ENCODE results near the gene PGBD2.
A peak's percentile ranks its signal among the peaks of the same experiment; 100 is the strongest.
"Not testable (repeated sequence)": the region's sequence is repeated elsewhere in the genome, so short reads cannot be mapped to it uniquely, and the experiment has no call there.

The PGBD2 gene

DNA sequence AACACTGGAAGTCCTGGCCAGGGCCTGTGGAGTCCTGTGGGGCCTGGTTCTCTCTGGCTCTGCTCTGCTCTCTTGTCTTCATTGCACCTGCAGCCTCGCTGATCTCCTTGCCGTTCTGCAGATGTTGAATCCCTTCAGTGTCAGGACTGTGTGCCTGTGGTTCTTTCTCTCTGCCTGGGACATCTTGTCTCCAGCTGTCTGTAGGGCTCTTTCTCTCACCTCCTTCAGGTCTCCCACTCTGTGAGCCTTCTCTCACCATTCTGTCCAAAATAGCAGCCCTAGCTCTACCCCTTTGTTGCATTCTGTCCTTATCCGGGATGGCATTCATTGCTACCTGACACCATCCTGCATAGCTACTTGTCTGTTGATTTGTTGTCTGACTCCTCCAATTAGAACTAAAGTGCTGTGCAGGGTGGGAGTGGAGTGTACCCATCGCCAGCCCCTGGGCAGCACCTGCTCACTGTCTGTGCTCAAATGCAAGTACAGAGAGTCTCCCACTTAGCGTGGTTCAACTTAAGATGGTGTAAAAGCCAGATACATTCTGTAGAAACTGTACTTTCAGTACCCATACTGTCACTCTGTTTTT is 8.9 kb downstream of the PGBD2 start:
- DNase-seq (ENCODE audit: low read depth, low spot score) = no peak
- TF ChIP-seq, protein P1, sequence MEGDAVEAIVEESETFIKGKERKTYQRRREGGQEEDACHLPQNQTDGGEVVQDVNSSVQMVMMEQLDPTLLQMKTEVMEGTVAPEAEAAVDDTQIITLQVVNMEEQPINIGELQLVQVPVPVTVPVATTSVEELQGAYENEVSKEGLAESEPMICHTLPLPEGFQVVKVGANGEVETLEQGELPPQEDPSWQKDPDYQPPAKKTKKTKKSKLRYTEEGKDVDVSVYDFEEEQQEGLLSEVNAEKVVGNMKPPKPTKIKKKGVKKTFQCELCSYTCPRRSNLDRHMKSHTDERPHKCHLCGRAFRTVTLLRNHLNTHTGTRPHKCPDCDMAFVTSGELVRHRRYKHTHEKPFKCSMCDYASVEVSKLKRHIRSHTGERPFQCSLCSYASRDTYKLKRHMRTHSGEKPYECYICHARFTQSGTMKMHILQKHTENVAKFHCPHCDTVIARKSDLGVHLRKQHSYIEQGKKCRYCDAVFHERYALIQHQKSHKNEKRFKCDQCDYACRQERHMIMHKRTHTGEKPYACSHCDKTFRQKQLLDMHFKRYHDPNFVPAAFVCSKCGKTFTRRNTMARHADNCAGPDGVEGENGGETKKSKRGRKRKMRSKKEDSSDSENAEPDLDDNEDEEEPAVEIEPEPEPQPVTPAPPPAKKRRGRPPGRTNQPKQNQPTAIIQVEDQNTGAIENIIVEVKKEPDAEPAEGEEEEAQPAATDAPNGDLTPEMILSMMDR (IDR thresholded peaks at IDR 0.05; ENCODE audit: low read depth, low read length) = no peak
- in situ Hi-C loops (cut with HindIII; ENCODE audit: low sequenced_read_pairs) = no loop called here
- H3K4me3 ChIP-seq (ENCODE audit: low read depth, low read length) = no peak overlapping the region

DNA sequence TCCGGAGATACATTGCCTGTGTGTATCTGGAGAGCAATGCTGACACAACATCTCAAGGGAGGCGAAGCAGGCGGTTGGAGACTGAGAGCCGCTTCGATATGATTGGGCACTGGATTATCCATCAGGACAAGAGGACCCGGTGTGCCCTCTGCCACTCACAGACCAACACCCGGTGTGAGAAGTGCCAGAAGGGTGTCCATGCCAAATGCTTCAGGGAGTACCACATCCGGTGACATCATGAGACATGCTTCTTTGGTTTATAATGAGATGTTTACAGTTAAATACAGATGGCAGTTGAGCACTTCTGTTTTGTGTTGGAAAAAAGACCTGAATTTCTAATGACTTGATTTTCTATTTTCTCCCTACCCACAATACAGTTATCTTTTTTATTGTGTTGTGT is 12.1 kb downstream of the PGBD2 start:
- in situ Hi-C loops (cut with HindIII; ENCODE audit: low sequenced_read_pairs) = no loop called here
- TF ChIP-seq, protein P1 (IDR thresholded peaks at IDR 0.05; ENCODE audit: low read depth, low read length) = no peak
- no peak overlapping the region for H3K4me3 ChIP-seq (ENCODE audit: low read depth, low read length)
- no peak for DNase-seq (ENCODE audit: low read depth, low spot score)

DNA sequence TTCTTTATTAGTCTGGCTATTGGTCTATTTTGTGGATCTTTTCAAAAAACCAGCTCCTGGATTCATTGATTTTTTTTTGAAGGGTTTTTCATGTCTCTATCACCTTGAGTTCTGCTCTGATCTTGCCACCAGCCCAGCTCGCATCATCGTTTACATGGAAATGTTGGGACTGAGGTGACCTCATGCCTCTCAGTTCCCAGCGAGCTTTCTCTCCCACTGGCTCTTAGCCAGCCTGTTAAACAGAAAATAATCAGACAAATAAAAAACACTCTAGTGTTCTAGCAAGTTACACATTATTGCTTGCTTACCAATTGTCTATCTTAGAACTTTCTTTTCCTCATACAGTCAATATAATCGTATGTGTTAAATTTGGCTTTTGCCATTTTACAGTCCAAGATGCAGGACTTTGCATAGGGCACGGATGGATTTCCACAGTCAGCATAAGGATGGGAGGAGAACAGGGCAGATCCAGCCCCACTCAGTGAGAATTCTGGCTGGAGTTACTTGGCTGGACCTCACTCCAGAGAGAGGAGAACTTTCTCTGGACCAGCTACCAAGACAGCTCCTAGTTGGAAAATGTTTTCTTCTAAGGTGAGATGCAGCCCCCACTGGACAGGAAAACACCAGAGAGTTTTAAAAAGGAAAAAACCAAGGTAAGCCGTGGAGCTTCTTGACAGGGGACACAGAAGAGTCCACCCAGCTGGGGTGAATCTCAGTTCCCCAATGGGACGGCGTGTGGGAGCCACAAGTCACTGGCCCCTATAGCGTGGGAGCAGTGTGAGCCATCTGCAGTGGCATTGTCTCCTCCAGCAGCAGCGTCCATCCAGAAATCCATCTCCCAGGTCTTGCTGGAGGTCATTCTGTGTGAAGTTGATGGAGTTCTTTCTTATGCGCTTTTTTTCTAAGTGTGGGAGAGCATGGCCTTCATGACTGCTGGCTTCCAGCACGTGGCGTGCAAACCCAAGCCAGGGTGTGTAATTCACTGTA is 17.6 kb downstream of the PGBD2 start:
- in situ Hi-C loops (cut with HindIII; ENCODE audit: low sequenced_read_pairs) = no loop called here
- DNase-seq (ENCODE audit: low read depth, low spot score) = no peak
- no peak overlapping the region for H3K4me3 ChIP-seq (ENCODE audit: low read depth, low read length)
- TF ChIP-seq, protein P1 (IDR thresholded peaks at IDR 0.05; ENCODE audit: low read depth, low read length) = no peak

DNA sequence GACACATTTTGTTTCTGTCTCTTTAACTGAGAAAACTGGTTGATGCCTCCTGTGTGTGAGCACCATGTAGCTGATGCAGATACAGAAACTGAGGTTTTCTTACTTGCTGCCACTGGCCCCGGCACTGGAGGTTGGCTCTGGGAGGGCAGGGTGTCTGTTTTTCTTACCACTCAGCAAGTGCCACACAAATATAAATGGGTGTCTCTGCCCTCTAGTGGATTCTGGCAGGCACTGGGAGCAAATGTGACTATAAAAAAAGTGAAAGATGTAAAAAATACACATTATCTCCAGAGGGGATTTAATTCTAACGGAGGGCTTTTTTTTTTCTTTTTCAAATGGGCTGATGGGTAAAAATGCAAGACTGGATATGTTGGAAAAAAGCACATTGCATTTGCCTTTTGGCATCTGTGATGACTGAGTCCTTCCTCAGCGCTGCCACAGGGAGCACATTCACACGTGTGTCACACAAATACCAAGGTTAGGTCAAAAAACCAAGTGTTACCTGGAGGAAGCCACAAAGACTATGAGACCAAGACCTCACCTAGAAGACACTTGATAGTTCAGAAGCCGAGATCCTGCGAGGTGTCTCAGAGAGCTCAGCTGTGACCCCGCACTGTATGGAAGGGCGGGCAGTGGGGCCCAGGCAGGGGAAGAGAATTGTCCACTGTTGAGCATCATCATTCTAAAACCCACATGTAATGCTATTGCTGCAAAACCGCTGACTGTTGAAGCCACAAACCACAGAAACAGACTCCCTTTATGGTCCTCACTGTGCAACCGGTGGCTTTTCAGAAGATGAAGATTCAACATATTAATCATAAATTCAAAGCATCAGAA is 18.9 kb downstream of the PGBD2 start:
- TF ChIP-seq, protein P1 (IDR thresholded peaks at IDR 0.05; ENCODE audit: low read depth, low read length) = peak; percentile 73
- in situ Hi-C loops (cut with HindIII; ENCODE audit: low sequenced_read_pairs) = no loop called here
- no peak overlapping the region for H3K4me3 ChIP-seq (ENCODE audit: low read depth, low read length)
- peak; percentile 47 for DNase-seq (ENCODE audit: low read depth, low spot score)

DNA sequence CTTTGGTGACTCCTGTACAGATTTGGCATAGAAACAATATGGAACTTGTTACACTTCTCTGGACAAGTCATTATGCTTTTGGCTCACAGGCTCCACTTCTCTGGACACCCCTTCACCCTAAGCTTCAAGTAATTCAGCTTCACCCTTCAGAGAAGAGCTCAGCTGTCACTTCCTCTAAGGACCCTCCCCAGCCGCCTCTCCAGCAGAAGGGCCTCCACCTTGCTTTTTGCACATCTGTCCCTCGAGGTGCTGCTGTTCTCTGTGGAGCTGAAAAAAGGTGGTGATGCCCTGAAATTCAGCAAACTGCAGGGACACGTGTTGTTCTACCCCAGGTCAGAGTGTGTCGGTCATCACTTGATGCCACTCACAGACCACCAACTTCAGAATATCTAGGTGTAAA is 19.8 kb downstream of the PGBD2 start:
- H3K4me3 ChIP-seq (ENCODE audit: low read depth, low read length); in situ Hi-C loops (cut with HindIII; ENCODE audit: low sequenced_read_pairs): not testable (repeated sequence)

DNA sequence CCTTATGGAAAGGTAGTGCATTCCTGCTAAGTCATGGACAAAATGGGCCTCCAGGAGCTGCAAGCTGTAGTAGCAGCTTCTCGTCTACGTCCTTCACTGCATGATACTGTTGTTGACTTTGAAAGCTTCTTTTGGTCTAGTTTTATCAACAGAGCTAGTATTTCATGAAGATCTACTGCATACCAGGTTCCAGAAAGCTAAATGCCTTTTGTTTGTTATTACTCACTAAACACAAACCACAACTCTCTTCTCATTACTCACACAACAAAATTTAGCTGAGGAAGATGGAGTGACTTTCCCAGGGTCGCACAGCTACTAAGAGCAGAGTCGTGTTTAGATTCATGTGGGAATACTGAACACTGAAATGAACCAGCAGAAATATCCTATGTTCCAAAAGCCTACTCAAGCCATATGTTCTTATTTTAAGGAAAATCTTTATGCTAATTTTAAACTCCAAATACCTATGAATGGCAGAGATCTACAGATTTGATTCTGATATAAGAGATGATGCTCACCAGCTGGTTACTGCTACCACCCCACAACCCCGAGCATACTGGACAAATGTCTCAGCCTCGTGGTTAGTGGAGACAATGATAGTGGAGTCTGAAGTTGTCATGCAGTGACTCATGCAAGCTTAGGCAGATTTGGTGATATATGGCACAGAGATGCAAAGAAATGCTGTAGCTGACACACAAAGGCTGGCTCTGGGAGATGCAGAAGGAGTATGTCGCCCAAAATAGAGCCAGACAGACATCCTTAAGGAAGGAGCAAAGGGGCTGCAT is 20.6 kb downstream of the PGBD2 start:
- peak; percentile 36 for DNase-seq (ENCODE audit: low read depth, low spot score)
- H3K4me3 ChIP-seq (ENCODE audit: low read depth, low read length) = no peak overlapping the region
- TF ChIP-seq, protein P1 (IDR thresholded peaks at IDR 0.05; ENCODE audit: low read depth, low read length) = no peak
- in situ Hi-C loops (cut with HindIII; ENCODE audit: low sequenced_read_pairs) = no loop called here

More for the DNA sequence above, 19.8 kb downstream of the PGBD2 start:
- DNase-seq (ENCODE audit: low read depth, low spot score) = not testable (repeated sequence)

DNA sequence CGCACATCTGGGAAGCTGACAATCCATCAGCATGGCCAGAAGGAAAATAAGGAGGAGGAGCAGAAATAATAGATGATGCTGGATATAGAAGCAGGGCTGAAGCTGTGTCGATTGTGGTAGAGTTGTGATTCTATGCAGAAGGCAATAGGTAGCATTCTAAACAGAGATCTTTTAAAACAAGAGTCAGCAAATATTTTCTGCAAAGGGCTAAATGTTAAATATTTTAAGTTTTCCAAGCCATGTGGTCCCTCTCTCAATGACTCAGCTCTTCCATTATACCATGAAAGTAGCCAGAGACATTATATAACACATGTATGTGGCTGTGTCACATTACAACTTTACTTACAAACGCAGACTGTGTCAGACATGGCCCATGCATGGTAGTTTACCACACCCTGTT is 21.2 kb downstream of the PGBD2 start:
- H3K4me3 ChIP-seq (ENCODE audit: low read depth, low read length); DNase-seq (ENCODE audit: low read depth, low spot score); in situ Hi-C loops (cut with HindIII; ENCODE audit: low sequenced_read_pairs): not testable (repeated sequence)

DNA sequence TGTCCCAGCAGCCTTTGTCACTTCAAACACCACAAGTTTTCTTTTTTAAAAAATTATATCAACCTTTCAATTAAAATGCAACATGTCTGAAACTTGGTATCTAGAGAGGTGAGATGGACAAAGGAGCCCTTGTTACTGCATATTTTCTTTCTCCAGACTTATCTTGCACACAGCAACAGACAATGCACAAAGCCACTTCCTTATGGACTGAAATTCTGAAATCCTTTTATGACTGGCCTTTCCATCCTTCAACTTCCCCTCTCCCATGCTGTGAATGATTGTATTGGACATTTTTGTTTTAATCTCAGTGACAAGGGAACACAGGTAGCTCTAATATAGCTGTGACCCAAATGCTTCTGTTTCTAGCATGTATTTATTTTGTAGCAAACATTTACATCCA is 22.1 kb downstream of the PGBD2 start:
- H3K4me3 ChIP-seq (ENCODE audit: low read depth, low read length); in situ Hi-C loops (cut with HindIII; ENCODE audit: low sequenced_read_pairs); DNase-seq (ENCODE audit: low read depth, low spot score): not testable (repeated sequence)

DNA sequence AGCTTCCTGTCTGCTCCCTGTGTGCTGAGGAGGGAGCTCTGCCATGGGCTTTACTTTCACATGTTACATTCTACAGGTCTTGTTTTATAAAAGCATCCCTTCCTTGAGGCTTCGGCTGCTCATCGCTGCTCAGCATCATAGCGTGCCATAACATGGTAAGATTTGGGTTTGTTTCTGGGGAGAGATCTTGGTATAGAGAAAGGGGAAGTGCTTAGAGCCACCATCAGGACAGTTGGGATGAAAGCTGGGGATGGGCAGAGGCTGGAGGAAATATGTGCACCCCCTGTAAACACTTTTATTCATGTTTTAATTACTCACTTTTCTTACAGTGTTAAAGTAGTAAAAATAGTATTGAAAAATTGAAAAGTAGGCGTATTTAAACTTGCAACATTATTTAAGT is 24.0 kb downstream of the PGBD2 start:
- in situ Hi-C loops (cut with HindIII; ENCODE audit: low sequenced_read_pairs); DNase-seq (ENCODE audit: low read depth, low spot score); H3K4me3 ChIP-seq (ENCODE audit: low read depth, low read length): not testable (repeated sequence)

Data from astrocyte of the spinal cord (primary cell).